Measurements from ENCODE around the gene LBH.

- TF ChIP-seq CTCF (conservative IDR thresholded peaks at IDR 0.05; ENCODE audit: low read length) (no peak), EZH2phosphoT487 (IDR thresholded peaks at IDR 0.05; ENCODE audit: borderline replicate concordance, low read depth, low read length) (no peak)
These were observed 8.5 kb upstream of the LBH start for GRCh38 chr2:30222636-30223360.

All from OCI-LY7 (cell line).